Measurements from ENCODE around the gene SPDYE18.
"Not testable (repeated sequence)": the region's sequence is repeated elsewhere in the genome, so short reads cannot be mapped to it uniquely, and the experiment has no call there.

Gene SPDYE18

GRCh38 chr7:77062557-77062956, at the start of gene SPDYE18:
Gene SPDYE18, minus strand, starts transcription at chr7:77062558. Its CDS starts 2,046 bp downstream, at chr7:77060512.
- not testable (repeated sequence) for H3K9me2 ChIP-seq (replicated peaks; ENCODE audit: control insufficient read depth, low read length); H3K4me3 ChIP-seq (ENCODE audit: low read length); H3F3A ChIP-seq (ENCODE audit: control insufficient read depth, insufficient read depth); H3K4me1 ChIP-seq (ENCODE audit: control insufficient read depth, low read length); H4K20me1 ChIP-seq (ENCODE audit: control insufficient read depth, insufficient read depth, low read depth, low read length); H3K36me3 ChIP-seq (ENCODE audit: control insufficient read depth, low read length); H3K27me3 ChIP-seq (ENCODE audit: control insufficient read depth, low read length); H3K27ac ChIP-seq (ENCODE audit: low read depth, low read length); H3K79me2 ChIP-seq (ENCODE audit: control insufficient read depth, low read length); H3K4me2 ChIP-seq (ENCODE audit: low read length); H3K9me3 ChIP-seq (ENCODE audit: control insufficient read depth, insufficient read depth, low read length)

GRCh38 chr7:77108362-77108761, 46.0 kb upstream of the SPDYE18 start:
- H4K20me1 ChIP-seq (ENCODE audit: control insufficient read depth, insufficient read depth, low read depth, low read length); H3K79me2 ChIP-seq (ENCODE audit: control insufficient read depth, low read length); H3K4me3 ChIP-seq (ENCODE audit: low read length); H3K4me1 ChIP-seq (ENCODE audit: control insufficient read depth, low read length); H3K9me3 ChIP-seq (ENCODE audit: control insufficient read depth, insufficient read depth, low read length); H3K36me3 ChIP-seq (ENCODE audit: control insufficient read depth, low read length); H3K4me2 ChIP-seq (ENCODE audit: low read length); H3F3A ChIP-seq (ENCODE audit: control insufficient read depth, insufficient read depth); H3K9me2 ChIP-seq (replicated peaks; ENCODE audit: control insufficient read depth, low read length); H3K27me3 ChIP-seq (ENCODE audit: control insufficient read depth, low read length): not testable (repeated sequence)
- H3K27ac ChIP-seq (ENCODE audit: low read depth, low read length) = peak overlapping the region; percentile 34; the same call in 1 of the 2 replicates

GRCh38 chr7:77107659-77108058, 45.3 kb upstream of the SPDYE18 start:
- not testable (repeated sequence) for H3K27ac ChIP-seq (ENCODE audit: low read depth, low read length); H4K20me1 ChIP-seq (ENCODE audit: control insufficient read depth, insufficient read depth, low read depth, low read length); H3K4me2 ChIP-seq (ENCODE audit: low read length); H3K4me1 ChIP-seq (ENCODE audit: control insufficient read depth, low read length); H3K9me3 ChIP-seq (ENCODE audit: control insufficient read depth, insufficient read depth, low read length); H3K27me3 ChIP-seq (ENCODE audit: control insufficient read depth, low read length); H3K36me3 ChIP-seq (ENCODE audit: control insufficient read depth, low read length); H3K79me2 ChIP-seq (ENCODE audit: control insufficient read depth, low read length); H3K4me3 ChIP-seq (ENCODE audit: low read length); H3F3A ChIP-seq (ENCODE audit: control insufficient read depth, insufficient read depth); H3K9me2 ChIP-seq (replicated peaks; ENCODE audit: control insufficient read depth, low read length)

GRCh38 chr7:77105904-77106303, 43.5 kb upstream of the SPDYE18 start:
- not testable (repeated sequence) for H3K4me2 ChIP-seq (ENCODE audit: low read length); H3K79me2 ChIP-seq (ENCODE audit: control insufficient read depth, low read length); H3K4me1 ChIP-seq (ENCODE audit: control insufficient read depth, low read length); H3K27me3 ChIP-seq (ENCODE audit: control insufficient read depth, low read length); H3F3A ChIP-seq (ENCODE audit: control insufficient read depth, insufficient read depth); H3K36me3 ChIP-seq (ENCODE audit: control insufficient read depth, low read length); H3K27ac ChIP-seq (ENCODE audit: low read depth, low read length); H4K20me1 ChIP-seq (ENCODE audit: control insufficient read depth, insufficient read depth, low read depth, low read length); H3K9me2 ChIP-seq (replicated peaks; ENCODE audit: control insufficient read depth, low read length); H3K4me3 ChIP-seq (ENCODE audit: low read length); H3K9me3 ChIP-seq (ENCODE audit: control insufficient read depth, insufficient read depth, low read length)

- H3K36me3 ChIP-seq (ENCODE audit: control insufficient read depth, low read length); H3K9me3 ChIP-seq (ENCODE audit: control insufficient read depth, insufficient read depth, low read length); H3K4me3 ChIP-seq (ENCODE audit: low read length); H3K4me2 ChIP-seq (ENCODE audit: low read length); H4K20me1 ChIP-seq (ENCODE audit: control insufficient read depth, insufficient read depth, low read depth, low read length); H3K27me3 ChIP-seq (ENCODE audit: control insufficient read depth, low read length); H3K9me2 ChIP-seq (replicated peaks; ENCODE audit: control insufficient read depth, low read length); H3K79me2 ChIP-seq (ENCODE audit: control insufficient read depth, low read length); H3F3A ChIP-seq (ENCODE audit: control insufficient read depth, insufficient read depth): not testable (repeated sequence)
- Histone ChIP-seq H3K4me1 (ENCODE audit: control insufficient read depth, low read length) (peaks cover 10% of the 10 kb centered on the region), H3K27ac (ENCODE audit: low read depth, low read length) (peak overlapping the region; percentile 57)
Measured at GRCh38 chr7:77102671-77103070, 40.3 kb upstream of the SPDYE18 start.

- not testable (repeated sequence) for H3K4me3 ChIP-seq (ENCODE audit: low read length); H3K4me2 ChIP-seq (ENCODE audit: low read length); H3K36me3 ChIP-seq (ENCODE audit: control insufficient read depth, low read length); H3K27ac ChIP-seq (ENCODE audit: low read depth, low read length); H3K9me2 ChIP-seq (replicated peaks; ENCODE audit: control insufficient read depth, low read length); H3K9me3 ChIP-seq (ENCODE audit: control insufficient read depth, insufficient read depth, low read length); H4K20me1 ChIP-seq (ENCODE audit: control insufficient read depth, insufficient read depth, low read depth, low read length); H3K27me3 ChIP-seq (ENCODE audit: control insufficient read depth, low read length); H3K79me2 ChIP-seq (ENCODE audit: control insufficient read depth, low read length); H3F3A ChIP-seq (ENCODE audit: control insufficient read depth, insufficient read depth)
- H3K4me1 ChIP-seq (ENCODE audit: control insufficient read depth, low read length) = peaks cover 10% of the 10 kb centered on the region
Measured at GRCh38 chr7:77101187-77101586, 38.8 kb upstream of the SPDYE18 start.

GRCh38 chr7:77100501-77100900, 38.1 kb upstream of the SPDYE18 start:
- H3K79me2 ChIP-seq (ENCODE audit: control insufficient read depth, low read length); H3K27ac ChIP-seq (ENCODE audit: low read depth, low read length); H3K36me3 ChIP-seq (ENCODE audit: control insufficient read depth, low read length); H4K20me1 ChIP-seq (ENCODE audit: control insufficient read depth, insufficient read depth, low read depth, low read length); H3K9me3 ChIP-seq (ENCODE audit: control insufficient read depth, insufficient read depth, low read length); H3K9me2 ChIP-seq (replicated peaks; ENCODE audit: control insufficient read depth, low read length); H3K4me3 ChIP-seq (ENCODE audit: low read length); H3F3A ChIP-seq (ENCODE audit: control insufficient read depth, insufficient read depth); H3K27me3 ChIP-seq (ENCODE audit: control insufficient read depth, low read length): not testable (repeated sequence)
- Histone ChIP-seq H3K4me2 (ENCODE audit: low read length) (peak overlapping the region; percentile 21; the same call in 1 of the 2 replicates), H3K4me1 (ENCODE audit: control insufficient read depth, low read length) (peaks cover 10% of the 10 kb centered on the region)

GRCh38 chr7:77092301-77092700, 29.9 kb upstream of the SPDYE18 start:
- not testable (repeated sequence) for H3F3A ChIP-seq (ENCODE audit: control insufficient read depth, insufficient read depth); H3K4me2 ChIP-seq (ENCODE audit: low read length); H3K36me3 ChIP-seq (ENCODE audit: control insufficient read depth, low read length); H3K79me2 ChIP-seq (ENCODE audit: control insufficient read depth, low read length); H3K4me1 ChIP-seq (ENCODE audit: control insufficient read depth, low read length); H3K9me2 ChIP-seq (replicated peaks; ENCODE audit: control insufficient read depth, low read length); H3K27me3 ChIP-seq (ENCODE audit: control insufficient read depth, low read length); H3K4me3 ChIP-seq (ENCODE audit: low read length); H3K27ac ChIP-seq (ENCODE audit: low read depth, low read length); H3K9me3 ChIP-seq (ENCODE audit: control insufficient read depth, insufficient read depth, low read length); H4K20me1 ChIP-seq (ENCODE audit: control insufficient read depth, insufficient read depth, low read depth, low read length)

Data from DOHH2 (cell line).